Measurements from ENCODE around the gene XKR7.

Gene XKR7

GRCh38 chr20:32010666-32011065 is 42.7 kb downstream of the XKR7 start (continued):
- TF ChIP-seq PATZ1 (CRISPR knock-in tag; IDR thresholded peaks at IDR 0.05; ENCODE audit: borderline replicate concordance), result no peak
- TF ChIP-seq ZFP30 (CRISPR knock-in tag; IDR thresholded peaks at IDR 0.05), result no peak
- no peak for TF ChIP-seq ZFP3 (CRISPR knock-in tag; IDR thresholded peaks at IDR 0.05)

- no peak for TF ChIP-seq SNAI2 (CRISPR knock-in tag; IDR thresholded peaks at IDR 0.05)
- no peak for TF ChIP-seq OSR1 (CRISPR knock-in tag; IDR thresholded peaks at IDR 0.05)
- TF ChIP-seq ESRRG (CRISPR knock-in tag; IDR thresholded peaks at IDR 0.05), result no peak
- TF ChIP-seq POU6F1 (CRISPR knock-in tag; IDR thresholded peaks at IDR 0.05; ENCODE audit: borderline replicate concordance, low read depth), result no peak
- no peak for TF ChIP-seq ARNTL (CRISPR knock-in tag; IDR thresholded peaks at IDR 0.05; ENCODE audit: borderline replicate concordance, low read depth)
- no peak for TF ChIP-seq RARB (CRISPR knock-in tag; IDR thresholded peaks at IDR 0.05)
- TF ChIP-seq TCF4 (CRISPR knock-in tag; IDR thresholded peaks at IDR 0.05; ENCODE audit: borderline replicate concordance), result no peak
- no peak for TF ChIP-seq CSDC2 (CRISPR knock-in tag; IDR thresholded peaks at IDR 0.05)
- TF ChIP-seq GLIS3 (CRISPR knock-in tag; IDR thresholded peaks at IDR 0.05), result no peak
- TF ChIP-seq ZNF8 (CRISPR knock-in tag; IDR thresholded peaks at IDR 0.05), result no peak
- TF ChIP-seq PPARA (CRISPR knock-in tag; IDR thresholded peaks at IDR 0.05; ENCODE audit: borderline replicate concordance), result no peak
- no peak for TF ChIP-seq ISL1 (CRISPR knock-in tag; IDR thresholded peaks at IDR 0.05)
- no peak for ATAC-seq
Measured at GRCh38 chr20:32012159-32012688, 44.3 kb downstream of the XKR7 start.

- ATAC-seq, result no peak
- TF ChIP-seq TSHZ2 (CRISPR knock-in tag; IDR thresholded peaks at IDR 0.05) (no peak), ZFP30 (CRISPR knock-in tag; IDR thresholded peaks at IDR 0.05) (no peak), ISL1 (CRISPR knock-in tag; IDR thresholded peaks at IDR 0.05) (no peak), ESRRG (CRISPR knock-in tag; IDR thresholded peaks at IDR 0.05) (no peak), TCF4 (CRISPR knock-in tag; IDR thresholded peaks at IDR 0.05; ENCODE audit: borderline replicate concordance) (no peak), BACH2 (CRISPR knock-in tag; IDR thresholded peaks at IDR 0.05; ENCODE audit: borderline replicate concordance) (no peak), ARNTL (CRISPR knock-in tag; IDR thresholded peaks at IDR 0.05; ENCODE audit: borderline replicate concordance, low read depth) (no peak), PPARA (CRISPR knock-in tag; IDR thresholded peaks at IDR 0.05; ENCODE audit: borderline replicate concordance) (no peak), PATZ1 (CRISPR knock-in tag; IDR thresholded peaks at IDR 0.05; ENCODE audit: borderline replicate concordance) (no peak)
Measured at GRCh38 chr20:32013326-32013725, 45.4 kb downstream of the XKR7 start.

- ATAC-seq, result no peak; the same call in 2 of the 3 replicates
- TF ChIP-seq CSDC2 (CRISPR knock-in tag; IDR thresholded peaks at IDR 0.05), result no peak
- no peak for TF ChIP-seq CSRNP3 (CRISPR knock-in tag; IDR thresholded peaks at IDR 0.05)
- TF ChIP-seq TSHZ2 (CRISPR knock-in tag; IDR thresholded peaks at IDR 0.05), result no peak
- no peak for TF ChIP-seq TCF4 (CRISPR knock-in tag; IDR thresholded peaks at IDR 0.05; ENCODE audit: borderline replicate concordance)
- TF ChIP-seq ISL1 (CRISPR knock-in tag; IDR thresholded peaks at IDR 0.05), result no peak
- no peak for TF ChIP-seq CREB5 (CRISPR knock-in tag; IDR thresholded peaks at IDR 0.05; ENCODE audit: low read depth)
- TF ChIP-seq GLIS3 (CRISPR knock-in tag; IDR thresholded peaks at IDR 0.05), result no peak
- no peak for TF ChIP-seq ZFP3 (CRISPR knock-in tag; IDR thresholded peaks at IDR 0.05)
- TF ChIP-seq ZFP30 (CRISPR knock-in tag; IDR thresholded peaks at IDR 0.05), result no peak
Measured at GRCh38 chr20:32017711-32018251, 49.8 kb downstream of the XKR7 start.
